GM21619 (cell line): ENCODE measurements around the gene SMYD3.
"Not testable (repeated sequence)": the region's sequence is repeated elsewhere in the genome, so short reads cannot be mapped to it uniquely, and the experiment has no call there.

Experiments used
- ATAC-seq: cut with Tn5 transposase; IDR thresholded peaks from one replicate; pipeline ENCODE4 v1.9.1; 2021; ENCODE audit not compliant: unreplicated experiment

The SMYD3 gene

DNA sequence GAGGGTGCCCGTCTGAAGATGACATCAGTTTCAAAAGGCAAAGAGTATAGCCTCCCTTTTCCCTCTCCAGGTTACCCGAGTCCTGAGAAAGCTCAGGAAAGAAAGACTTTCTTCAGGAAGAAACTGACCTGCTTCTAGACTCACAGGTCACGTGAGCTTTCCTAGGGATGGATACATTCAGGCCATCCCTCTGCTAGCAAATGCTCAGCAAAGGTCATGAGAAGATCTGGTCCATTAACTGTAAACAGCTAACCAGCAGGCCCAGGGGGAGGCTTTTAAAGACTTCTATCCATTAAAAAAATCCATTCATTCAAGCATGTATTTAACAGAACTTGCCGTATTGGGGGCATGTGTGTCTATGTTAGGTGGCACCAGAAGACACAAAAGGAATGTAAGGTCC is 746.8 kb downstream of the SMYD3 start:
- no peak for ATAC-seq

DNA sequence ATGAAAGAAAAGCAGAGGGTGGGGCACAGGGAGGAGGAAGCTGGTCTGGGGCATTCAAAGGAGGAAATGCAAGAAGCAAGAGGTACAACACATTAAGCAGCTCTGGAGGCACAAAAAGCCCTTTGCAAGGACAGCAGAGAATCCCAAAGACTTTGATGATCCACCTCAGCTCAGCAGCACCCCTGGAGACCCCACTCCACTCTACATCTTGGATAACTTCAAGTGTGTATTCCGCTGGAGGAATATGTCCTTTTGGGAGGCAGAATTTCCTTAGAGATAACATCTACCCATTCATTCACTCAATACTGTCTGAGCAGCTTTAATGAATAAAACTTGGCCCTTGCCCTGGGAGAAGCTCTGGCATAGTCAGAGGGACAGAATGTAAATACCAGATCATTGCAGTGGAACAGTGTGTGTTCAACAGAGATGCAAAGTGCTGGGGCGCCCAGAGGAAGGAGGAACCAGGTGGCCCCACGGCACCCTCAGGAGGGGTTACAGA is 752.6 kb downstream of the SMYD3 start:
- no peak for ATAC-seq

DNA sequence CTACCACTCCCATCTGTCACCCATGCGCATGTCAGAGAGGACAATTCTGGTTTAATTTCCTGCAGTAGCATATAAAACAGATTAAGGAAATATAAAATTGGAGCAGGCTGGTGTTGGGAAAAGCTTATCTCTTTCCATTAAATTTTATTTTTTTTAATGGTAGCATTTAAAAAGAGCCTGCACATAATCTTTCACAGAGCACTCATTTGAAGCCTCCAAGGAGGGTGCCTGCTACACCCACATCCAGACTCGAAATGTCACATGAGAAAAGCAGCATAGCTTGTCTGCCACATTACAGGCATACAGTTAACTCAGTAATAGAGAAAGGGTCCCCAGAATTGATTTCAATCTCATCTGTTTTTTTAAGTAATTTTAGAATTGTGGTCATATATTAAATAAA is 753.3 kb downstream of the SMYD3 start:
- ATAC-seq: no peak

DNA sequence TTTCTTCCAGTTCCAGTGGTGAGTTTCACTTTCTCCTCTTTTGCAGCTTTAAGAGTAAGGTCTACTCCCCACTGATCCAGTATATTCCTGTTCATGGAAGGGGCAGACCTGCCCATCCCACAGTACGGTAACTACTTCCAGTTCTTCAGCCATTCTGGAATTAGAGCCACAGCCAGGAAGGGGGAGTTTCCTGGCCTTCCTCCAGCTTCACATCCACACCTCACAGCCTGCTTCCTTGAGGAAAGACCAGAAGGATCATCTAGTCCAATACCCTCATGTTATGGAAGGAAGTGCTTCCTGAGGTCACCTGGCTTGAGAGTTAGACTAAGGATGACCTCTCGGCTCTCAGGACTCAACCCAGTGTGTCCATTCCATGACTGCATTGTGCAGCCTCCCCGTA is 754.5 kb downstream of the SMYD3 start:
- ATAC-seq: no peak

DNA sequence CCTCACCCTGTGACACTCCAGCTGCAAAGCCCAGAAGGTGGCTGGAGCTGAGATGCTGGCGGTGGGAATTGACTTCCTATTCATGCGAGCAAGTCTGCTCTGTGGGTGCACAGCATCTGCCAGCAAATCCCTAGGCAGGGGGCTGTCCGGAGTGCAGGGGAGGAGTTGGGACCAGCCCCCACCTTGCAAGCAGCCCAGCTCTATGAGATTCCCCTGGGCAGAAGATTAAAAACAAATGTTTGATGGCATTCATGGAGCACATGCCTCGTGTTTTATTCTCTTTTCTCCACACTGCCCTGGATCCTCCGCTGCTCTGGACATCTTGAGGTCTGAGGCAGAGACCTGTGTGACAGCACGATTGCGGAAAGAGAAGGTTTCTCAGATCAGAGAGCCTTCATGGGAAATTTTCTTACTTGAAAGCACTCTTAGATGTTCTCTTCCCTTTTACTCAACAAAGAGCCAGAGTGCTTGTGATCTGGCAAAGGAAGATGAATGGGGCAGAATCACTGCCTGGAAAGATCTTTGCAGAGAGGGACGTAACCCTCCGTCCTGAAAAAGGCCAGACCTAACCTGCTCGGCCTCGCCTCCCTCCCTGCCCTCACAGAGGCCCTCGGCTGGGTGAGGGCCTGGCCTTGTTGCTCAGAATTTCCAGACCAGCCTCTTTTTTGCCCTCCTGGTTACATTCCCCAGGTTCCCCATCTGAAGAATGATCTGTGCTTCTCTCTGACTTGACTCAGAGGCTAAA is 755.2 kb downstream of the SMYD3 start:
- no peak for ATAC-seq

DNA sequence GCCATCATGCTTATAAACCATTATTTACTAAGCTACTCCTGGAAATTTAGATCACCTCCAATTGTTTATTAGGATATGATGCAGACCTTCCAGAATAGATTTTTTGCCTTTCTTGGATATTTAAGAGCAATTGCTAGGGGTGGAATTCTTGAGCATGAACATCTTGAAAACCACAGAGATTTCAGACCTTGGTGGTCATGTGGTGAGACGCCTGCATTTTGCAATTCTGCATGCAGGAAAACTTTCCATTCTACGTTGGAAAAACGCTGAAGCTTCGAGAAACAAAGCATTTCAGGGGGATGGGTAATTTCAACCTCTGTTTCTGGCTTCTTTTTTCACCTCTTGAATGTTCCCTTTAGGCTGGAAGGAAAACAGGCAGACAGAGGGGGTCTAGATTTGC is 756.0 kb downstream of the SMYD3 start:
- ATAC-seq: no peak

DNA sequence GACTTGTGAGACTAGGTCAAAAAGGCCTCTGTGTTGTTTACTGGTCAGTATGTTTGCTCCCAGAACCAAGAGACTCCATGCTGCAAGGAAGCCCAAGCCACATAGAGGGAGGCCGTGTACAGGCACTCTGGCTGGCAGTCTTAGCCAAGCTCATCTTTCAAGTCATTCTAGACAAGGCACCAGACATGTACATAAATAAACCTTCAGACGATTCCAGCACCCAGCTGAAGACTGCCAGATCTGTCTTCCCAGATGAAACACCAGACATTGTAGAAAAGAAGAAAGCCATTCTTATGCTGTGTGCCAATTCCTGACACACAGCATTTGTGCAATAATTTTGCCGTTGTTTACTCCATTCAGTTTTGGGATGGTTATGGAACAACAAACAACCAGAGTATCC is 756.8 kb downstream of the SMYD3 start:
- no peak for ATAC-seq

DNA sequence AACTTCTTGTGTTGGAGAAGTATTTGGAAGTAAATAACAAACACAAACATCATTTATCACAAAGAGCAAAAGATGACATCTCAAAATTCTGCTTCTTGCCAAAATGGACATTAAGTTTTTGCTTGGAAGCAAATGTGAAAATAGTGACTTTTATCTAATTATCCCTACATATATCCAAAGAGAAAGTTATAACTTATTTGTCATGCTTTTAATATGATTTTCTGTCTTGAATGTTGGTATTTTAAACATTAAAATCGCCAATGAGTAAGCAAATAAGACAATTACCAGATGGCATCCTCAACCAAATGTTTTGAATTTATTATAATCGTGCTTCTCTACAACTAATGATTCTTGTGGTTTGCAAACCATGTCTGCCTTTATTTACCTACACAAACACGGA is 758.0 kb downstream of the SMYD3 start:
- ATAC-seq: no peak

DNA sequence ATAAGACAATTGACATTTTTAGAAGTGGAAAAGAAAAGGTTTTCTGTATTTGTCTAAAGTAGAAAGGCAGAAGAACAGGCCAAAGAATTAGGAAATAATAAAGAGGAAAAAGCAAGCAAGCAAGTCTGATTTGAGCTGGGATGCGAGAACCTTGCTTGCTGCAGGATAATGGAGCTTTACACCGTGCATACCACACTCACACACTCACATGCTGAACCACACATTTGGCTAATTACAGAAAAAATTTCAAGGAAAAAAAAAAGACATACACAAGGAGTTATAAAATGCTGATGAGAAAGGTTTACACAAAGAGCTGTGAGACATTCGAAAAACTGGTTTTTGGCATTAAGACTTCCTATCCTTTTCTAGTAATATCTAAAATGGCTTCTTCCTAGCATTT is 758.4 kb downstream of the SMYD3 start:
- no peak for ATAC-seq

DNA sequence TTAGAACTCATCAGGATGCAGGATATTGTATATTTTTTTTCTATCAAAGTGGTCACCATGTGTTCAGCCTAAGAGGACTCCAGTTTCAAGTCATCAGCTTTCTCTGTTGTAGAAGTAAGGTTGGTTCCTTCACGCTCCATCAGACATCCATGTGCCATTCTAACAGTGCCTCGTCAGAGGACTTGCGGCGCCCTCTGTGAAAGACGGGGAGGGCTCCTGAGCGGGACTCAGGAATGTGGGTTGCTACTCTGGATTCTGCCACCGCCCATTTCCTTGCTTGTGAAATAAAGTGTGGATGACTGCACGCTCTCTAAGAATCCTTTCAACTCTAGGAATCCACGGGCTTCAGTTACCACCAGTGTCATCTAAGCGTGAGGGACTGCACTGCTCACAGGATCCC is 758.8 kb downstream of the SMYD3 start:
- ATAC-seq: no peak

DNA sequence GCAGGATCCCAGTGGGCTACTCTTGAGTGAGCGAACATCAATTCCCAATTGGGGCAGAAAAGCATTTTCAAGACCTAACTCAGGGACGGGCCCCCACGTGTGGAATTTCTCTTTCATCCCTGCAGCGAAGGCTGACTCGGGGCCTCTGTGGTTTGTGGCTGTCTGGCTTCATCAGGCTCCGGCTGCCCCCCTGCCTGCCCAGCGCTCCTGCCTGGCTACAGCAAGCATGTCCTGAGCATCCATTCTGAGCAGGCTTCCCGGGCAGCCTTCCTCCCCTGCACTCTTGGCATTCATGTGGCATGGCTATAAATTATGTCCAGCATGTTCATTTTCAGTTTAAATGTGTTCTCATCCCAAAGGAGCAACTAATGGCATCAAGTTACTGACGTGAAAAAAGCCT is 764.2 kb downstream of the SMYD3 start:
- no peak for ATAC-seq

DNA sequence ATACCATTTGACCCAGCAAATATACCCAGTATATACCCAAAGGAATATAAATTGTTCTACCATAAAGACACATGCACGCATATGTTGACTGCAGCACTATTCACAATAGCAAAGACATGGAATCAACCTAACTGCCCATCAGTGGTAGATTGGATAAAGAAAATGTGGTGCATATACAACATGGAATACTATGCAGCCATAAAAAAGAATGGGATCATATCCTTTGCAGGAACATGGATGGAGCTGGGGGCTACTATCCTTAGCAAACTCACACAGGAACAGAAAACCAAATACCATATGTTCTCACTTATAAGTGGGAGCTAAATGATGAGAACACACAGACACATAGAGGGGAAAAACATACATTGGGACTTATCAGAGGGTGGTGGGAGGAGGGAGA is 766.7 kb downstream of the SMYD3 start:
- ATAC-seq: not testable (repeated sequence)

DNA sequence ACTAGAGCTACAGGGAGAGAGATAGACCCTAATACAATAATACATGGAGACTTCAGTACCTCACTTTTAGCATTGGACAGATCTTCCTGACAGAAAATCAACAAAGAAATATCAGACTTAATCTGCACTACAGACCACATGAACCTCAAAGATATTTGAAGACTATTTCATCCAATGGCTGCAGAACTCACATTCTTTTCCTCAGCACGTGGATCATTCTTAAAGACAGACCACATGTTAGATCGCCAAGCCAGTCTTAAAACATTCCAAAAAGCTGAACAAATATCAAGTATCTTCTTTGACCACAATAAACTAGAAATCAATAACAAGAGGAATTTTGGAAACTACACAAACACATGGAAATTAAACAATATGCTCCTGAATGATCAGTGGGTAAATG is 776.3 kb downstream of the SMYD3 start:
- no peak for ATAC-seq

DNA sequence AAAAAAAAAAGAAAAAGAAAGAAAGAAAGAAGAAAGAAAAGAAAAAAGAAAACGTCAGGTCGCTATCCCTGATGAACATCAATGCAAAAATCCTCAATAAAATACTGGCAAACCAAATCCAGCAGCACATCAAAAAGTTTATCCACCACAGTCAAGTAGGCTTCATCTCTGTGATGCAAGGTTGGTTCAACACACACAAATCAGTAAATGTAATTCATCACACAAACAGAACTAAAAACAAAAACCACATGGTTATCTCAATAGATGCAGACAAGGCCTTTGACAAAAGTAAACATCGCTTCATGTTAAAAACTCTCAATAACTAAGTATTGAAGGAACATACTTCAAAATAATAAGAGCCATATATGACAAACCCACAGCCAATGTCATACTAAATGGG is 779.0 kb downstream of the SMYD3 start:
- ATAC-seq: not testable (repeated sequence)

DNA sequence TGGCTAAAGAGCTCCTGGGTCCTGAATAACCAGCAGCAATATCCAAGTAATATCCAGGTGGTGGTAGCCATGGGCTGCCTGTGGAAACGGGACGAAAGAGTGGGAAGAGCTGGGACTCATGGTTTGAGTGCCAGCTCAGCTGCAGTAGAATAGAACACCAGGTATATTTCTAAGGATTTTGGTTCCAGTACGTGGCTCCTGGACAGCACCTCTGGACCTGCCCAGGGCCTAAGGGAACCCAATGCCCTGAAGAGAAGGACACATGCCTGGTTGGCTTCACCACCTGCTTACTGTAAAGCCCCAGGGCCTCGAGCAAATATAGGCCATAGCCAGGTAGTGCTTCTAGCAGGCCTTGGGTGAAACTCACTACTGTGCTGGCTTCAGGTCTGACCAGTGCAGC is 785.6 kb downstream of the SMYD3 start:
- ATAC-seq: no peak

DNA sequence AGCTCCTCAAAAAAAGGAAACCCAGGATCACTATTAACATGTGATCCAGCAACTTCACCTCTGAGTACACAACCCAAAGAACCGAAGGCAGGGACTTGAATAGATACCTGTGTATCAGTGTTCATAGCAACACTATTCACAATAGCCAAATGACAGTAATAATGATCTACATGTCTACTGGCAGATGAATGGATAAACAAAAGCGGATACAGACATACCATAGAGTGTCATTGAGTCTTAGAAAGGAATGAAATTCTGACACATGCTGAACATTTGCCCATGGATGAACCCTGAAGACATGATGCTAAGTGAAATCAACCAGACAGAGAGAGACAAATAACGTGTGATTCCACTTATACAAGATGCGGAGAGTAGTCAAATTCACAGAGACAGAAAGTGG is 788.1 kb downstream of the SMYD3 start:
- no peak for ATAC-seq

DNA sequence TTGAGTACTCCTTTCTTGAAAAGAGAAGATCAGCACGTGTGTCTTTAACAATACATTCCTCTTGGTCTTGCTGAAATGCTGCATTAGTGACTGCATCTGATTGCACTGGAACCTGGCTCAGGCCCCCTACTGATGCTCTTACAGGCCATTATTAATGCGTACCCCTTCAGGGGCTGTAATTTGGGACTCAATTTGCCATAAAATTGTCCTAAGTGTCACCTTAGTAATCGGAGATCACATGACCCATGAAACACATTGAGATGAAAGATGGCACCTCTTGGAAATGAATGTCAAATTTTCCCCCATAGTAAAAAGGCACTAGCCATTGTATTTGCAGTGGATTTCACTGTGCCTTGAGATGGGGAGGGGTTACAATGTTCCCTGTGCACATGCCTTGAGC is 789.0 kb downstream of the SMYD3 start:
- ATAC-seq: no peak

DNA sequence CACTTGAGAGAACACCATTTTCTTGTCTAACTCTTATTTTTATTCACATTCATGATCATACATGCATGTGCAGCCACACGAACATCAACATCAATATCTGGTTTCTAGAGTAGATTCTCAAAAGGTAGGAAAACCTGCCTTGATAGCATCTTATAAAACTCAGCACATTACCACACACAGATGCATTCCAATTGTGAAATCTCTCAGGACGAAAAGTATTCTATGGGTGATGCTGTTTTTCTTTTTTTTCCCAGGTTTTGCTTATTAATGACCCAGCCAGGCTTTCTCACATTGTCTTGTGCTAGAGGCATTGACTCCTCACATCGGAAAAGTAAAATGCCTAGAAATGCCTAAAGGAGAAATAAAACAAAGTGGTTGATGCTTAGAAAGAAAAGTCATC is 789.5 kb downstream of the SMYD3 start:
- no peak for ATAC-seq

DNA sequence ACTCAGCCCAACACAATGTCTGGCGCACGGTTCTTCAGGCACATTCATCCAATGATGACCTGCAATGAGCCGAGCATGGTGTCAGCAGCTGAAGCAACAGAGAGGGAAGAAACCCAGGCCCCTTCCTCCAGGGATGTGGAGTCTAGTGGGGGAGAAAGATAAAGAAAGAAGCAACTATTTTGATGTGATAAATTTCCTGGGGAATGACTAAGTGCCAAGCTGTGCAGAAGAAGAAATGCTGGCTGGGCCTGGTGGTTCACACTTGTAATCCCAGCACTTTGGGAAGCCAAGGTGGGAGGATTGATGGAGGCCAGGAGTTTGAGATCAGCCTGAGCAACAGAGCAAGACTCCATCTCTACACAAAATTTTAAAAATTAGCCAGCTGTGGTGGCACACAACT is 790.5 kb downstream of the SMYD3 start:
- no peak for ATAC-seq

DNA sequence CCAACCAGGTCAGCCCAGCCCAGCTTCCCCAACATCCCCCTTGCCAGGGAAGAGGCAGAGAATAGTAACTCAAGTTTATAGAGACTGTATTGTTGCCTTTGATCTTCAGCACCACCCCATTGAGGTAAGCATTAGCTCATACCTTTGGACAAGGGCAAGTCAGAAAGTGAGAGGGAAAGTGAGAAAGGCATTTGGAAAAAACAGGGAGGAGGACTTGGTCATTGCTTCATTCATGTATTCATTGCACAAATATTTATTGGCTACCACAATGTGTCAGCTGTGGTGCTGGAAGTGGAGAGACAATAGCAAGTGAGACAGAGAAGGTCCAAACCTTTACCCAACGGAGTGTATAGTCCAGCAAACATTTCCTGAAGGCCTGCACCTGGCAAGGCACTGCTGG is 791.1 kb downstream of the SMYD3 start:
- no peak for ATAC-seq

DNA sequence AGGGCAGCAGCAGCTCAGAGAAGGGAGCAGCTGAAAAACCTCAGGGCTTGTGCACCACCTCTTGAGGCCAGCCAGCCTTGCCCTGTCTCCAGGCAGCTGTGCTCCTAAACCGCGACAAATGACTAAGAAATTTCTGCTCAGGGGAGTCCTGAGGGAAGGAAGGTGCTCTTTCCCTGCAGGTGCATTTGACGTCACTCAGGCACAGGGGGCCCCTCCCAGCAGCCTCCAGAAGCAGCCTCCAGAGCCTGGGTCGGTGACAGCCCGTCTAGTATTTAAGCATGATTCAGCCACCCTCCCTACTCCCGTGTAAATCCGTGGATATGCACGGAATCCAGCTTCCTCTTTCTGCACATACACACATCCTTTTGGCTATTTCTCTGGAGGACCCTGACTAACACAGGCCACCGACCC is 791.8 kb downstream of the SMYD3 start:
- ATAC-seq: no peak

DNA sequence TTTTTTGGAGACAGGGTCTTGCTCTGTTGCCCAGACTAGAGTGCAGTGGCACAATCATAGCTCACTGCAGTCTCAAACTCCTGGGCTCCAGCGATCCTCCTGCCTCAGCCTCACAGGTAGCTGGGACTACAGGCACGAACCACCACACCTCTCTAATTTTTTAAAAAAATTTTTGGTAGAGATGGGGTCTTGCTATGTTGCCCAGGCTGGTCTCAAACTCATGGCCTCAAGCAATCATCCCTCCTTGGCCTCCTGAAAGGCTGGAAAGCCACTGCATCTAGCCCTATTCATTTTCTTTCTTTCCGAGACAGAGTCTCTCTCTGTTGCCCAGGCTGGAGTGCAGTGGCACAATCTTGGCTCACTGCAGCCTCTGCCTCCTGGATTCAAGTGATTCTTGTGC is 793.1 kb downstream of the SMYD3 start:
- not testable (repeated sequence) for ATAC-seq
